HG03280 (cell line): ENCODE results near the gene KCNJ6.

Experiments used
- ATAC-seq: cut with Tn5 transposase; IDR thresholded peaks from one replicate; pipeline ENCODE4 v1.9.1; 2021; ENCODE audit warnings: mild to moderate bottlenecking, moderate library complexity; ENCODE audit not compliant: unreplicated experiment

KCNJ6 gene

DNA sequence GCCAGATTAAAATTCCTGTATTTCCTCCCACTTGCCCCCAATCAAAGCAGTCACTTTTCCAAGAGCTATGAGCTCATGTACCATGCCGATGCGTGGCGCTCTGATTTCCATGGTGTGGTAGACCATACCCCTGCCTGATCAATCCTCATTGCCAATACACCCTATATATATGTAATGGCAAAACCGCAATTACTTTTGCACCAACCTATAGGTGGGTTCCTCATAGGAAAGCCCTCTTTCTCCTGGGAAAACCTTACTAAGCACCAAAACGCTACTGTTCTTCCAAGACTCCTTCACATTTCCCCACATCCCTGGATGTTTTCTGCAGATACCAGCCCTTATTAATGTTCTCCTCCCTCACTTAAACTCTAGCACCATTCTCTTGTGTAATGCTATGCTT lies 11.0 kb downstream of the KCNJ6 start:
- no peak for ATAC-seq

DNA sequence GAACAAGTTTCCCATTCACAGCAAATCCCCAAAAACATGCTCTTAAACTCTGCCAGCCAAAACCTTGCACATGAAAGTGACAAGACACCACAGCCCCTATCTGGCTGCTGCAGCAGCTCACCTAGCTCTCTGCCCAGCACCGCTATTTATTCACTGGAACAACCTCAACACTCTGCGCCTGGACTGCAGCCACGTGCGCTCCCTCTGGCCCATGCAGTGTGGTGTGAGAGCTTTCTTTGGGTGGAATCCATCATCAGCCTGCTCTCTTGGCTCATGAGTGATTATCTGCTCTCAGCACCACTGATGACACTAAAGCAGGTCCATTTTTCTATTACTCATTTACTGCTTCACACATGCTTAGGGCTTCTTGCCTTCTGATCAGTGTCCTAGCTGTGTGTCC lies 11.4 kb downstream of the KCNJ6 start:
- ATAC-seq, result no peak

DNA sequence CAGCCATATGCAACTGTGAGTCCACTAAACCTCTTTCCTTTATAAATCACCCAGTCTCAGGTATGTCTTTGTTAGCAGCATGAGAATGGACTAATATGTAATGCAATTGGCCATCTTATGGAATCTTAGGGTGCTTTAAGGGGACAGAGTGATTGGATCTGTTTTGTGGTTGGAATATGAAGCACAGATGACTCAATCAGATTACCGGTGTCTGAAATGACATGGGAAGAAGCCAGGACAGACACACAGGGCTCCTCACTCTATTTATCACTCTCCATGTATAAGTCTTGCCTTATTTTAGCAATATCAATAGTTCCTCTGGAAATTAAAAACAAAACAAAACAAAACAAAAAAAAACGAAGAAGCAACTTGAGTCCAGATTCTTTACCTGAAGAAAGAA lies 12.9 kb downstream of the KCNJ6 start:
- no peak for ATAC-seq

GRCh38 chr21:37899146-37899545 lies 17.1 kb downstream of the KCNJ6 start:
- ATAC-seq, result no peak

GRCh38 chr21:37896788-37897187 lies 19.5 kb downstream of the KCNJ6 start:
- no peak for ATAC-seq

DNA sequence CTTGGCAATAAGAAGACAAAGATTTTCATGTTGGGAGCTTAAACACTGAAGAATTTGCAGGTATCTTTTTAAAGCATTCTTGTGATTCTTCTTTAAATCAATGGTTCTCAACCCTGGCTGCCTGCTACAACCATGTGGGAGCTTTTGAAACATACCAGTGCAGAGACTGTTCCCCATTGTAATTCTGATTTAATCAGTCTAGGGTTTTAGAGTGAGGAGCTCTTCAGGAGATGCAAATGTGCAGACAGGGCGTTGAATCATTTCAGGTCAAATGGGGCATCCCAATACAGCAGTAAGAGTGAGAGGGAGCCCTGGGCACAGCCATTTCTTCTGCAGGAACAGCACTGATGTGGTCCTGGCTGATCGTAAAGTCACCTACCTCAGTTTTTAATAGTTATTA lies 24.3 kb downstream of the KCNJ6 start:
- no peak for ATAC-seq

GRCh38 chr21:37888659-37889058 lies 27.6 kb downstream of the KCNJ6 start:
- no peak for ATAC-seq

- no peak for ATAC-seq
Observed at GRCh38 chr21:37886726-37887299, 29.4 kb downstream of the KCNJ6 start.

GRCh38 chr21:37886120-37886519 lies 30.1 kb downstream of the KCNJ6 start:
- ATAC-seq, result no peak

- ATAC-seq, result no peak
Observed at GRCh38 chr21:37878946-37879660, 37.2 kb downstream of the KCNJ6 start.

GRCh38 chr21:37877888-37878684 lies 38.2 kb downstream of the KCNJ6 start:
- no peak for ATAC-seq

DNA sequence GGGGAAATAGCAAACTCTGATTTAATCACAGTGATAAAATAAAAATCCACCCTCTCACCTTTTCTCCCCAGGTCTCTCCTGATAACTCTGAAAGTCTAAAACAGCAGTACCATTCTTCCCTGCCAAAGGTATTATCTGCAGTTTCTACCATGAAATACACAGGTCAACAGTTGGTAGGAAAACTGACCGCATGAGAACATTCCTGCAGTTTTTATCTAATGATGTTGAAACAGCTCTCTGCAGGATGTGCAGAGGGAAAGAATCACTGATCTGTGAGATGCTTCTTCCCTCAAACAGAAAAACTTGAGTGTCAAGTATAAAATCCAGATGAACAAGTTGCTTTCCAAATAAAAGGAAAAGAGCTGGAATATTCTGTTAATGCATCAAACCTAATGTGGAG lies 39.1 kb downstream of the KCNJ6 start:
- ATAC-seq, result no peak

- no peak for ATAC-seq
Observed at GRCh38 chr21:37876561-37876960, 39.7 kb downstream of the KCNJ6 start.

GRCh38 chr21:37874904-37875780 lies 41.1 kb downstream of the KCNJ6 start:
- no peak for ATAC-seq

DNA sequence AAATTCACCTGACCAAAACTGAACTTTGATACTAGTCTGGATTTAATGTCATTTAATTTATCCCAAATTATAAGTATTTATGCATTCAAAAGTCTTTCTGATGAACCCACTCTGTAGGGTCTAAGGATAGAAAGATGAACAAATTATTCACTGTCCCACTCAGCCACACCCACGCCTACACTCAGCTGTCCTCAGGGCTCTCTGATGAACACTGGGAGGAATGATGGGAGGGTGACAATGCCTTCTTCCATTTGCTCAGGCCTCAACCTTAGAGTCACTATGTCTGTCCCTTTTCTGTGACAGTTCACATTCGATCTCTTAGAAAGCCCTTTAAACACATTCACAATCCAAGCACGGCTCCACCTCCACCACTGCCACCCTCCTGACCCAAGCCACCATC lies 41.8 kb downstream of the KCNJ6 start:
- no peak for ATAC-seq

GRCh38 chr21:37873655-37874054 lies 42.6 kb downstream of the KCNJ6 start:
- ATAC-seq, result no peak

DNA sequence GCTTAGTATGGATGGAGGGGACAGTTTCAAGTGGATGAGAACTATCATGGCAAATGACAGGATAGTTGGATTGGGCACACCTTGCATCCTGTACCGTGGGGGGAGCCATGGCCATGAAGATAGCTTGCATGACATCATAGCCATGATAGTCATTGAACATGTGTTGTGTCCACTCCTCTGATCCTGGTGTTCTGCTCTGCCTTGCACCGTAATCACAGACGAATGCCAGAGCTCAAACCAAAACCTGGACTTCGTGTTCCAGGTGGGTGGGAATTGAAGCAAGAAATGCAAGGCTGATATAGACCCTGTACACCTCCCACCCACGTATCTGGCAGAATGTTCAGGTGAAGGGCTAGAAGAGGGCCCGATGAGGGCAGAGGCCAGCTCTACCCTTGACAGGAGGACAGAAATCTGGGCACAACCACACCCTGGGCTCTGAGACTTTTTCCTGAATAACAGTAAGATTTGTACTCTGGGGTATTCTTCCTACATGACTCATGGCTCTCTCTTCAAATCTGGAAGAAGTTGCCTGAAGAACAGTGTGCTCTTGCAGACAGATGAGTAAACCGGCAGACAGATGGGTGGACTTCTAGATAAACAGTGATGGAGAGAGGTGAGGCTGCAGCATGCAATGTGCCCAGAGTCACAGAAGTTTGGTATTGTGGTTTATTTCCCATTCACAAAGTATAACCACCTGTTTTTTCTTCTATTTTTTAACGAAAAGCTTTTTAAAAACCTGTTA lies 45.0 kb downstream of the KCNJ6 start:
- ATAC-seq, result no peak

GRCh38 chr21:37870221-37870620 lies 46.0 kb downstream of the KCNJ6 start:
- no peak for ATAC-seq

DNA sequence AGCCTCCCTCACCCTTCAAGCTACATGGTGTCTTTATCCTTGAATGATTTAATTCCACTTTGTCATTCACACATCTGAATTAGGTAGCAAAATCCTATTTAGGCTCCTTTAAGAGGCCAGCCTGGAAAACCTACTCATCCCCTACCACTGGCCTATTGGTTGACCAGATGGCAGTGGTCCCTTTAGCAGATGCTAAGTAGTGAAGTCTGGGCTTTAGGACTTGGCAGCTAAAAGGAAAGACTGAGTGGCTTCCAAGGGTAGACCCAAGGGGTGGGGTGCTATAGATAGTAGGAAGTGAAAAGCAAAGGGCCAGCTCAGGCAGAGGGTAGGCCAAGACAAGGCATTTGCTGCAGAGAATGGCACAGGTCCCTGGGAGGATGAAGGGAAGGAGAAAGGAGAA lies 46.6 kb downstream of the KCNJ6 start:
- no peak for ATAC-seq
